ENCODE data around the gene JAK1.

DNA sequence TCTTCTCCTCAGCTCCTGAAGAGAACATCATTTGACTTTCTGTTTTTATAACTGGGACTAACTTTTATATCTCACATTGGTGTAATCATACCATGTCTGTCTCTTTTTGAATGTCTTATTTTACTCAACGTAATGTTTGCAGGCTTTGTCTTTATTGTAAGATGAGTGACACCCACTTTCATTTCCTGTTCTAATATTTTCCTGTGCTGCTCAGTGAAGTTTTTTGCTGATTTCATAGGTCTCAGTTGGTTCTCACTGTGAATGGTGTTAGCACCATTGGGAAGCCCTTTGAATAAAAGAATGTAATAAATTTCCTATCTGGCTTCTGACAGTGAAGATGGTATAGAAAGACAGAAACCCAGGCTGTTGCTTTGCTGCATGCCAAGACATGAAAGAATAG is 137.5 kb downstream of the JAK1 start:
- TF ChIP-seq, protein P1, sequence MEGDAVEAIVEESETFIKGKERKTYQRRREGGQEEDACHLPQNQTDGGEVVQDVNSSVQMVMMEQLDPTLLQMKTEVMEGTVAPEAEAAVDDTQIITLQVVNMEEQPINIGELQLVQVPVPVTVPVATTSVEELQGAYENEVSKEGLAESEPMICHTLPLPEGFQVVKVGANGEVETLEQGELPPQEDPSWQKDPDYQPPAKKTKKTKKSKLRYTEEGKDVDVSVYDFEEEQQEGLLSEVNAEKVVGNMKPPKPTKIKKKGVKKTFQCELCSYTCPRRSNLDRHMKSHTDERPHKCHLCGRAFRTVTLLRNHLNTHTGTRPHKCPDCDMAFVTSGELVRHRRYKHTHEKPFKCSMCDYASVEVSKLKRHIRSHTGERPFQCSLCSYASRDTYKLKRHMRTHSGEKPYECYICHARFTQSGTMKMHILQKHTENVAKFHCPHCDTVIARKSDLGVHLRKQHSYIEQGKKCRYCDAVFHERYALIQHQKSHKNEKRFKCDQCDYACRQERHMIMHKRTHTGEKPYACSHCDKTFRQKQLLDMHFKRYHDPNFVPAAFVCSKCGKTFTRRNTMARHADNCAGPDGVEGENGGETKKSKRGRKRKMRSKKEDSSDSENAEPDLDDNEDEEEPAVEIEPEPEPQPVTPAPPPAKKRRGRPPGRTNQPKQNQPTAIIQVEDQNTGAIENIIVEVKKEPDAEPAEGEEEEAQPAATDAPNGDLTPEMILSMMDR (IDR thresholded peaks at IDR 0.05; ENCODE audit: insufficient read depth, low read depth, low read length): no peak
- no peak for TF ChIP-seq EZH2 (IDR thresholded peaks at IDR 0.05; ENCODE audit: insufficient read depth, low read length)
